Choroid plexus epithelial cell (primary cell): Measurements from ENCODE around the gene MINDY4B.

ENCODE experiments used
- DNase-seq: peaks from one replicate; pipeline ENCODE4 v3.0.0-alpha.2; 2010; ENCODE audit warnings: low read depth
- H3K4me3 ChIP-seq: 2 replicates; pipeline ENCODE4 v1.5.1; 2011; ENCODE audit warnings: low read depth, mild to moderate bottlenecking, control low read depth, low read length, moderate library complexity
- TF ChIP-seq, protein P1 (sequence below): conservative IDR thresholded peaks from 2 replicates; pipeline ENCODE4 v1.5.1; 2011; ENCODE audit warnings: low read depth, mild to moderate bottlenecking, control low read depth, inconsistent platforms, low read length, moderate library complexity

MINDY4B gene

DNA sequence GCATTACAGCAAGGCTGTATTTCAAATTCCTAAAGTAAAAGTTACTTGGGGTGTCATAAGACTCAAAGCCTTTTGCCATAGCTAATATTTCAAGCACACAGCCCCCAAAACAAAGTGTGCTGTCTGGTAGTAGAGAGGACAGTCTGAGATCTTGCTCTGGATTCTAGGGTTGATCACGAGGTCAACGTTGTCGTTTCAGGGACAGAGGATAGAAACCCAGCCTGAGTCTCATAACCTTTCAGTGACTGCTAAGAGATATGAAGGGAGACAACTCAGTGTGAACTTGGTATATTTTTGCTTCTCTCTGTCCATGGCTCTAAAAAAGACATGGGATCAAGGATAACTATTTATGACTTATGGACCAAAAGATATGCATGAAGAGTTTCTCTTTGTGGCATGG lies 25.6 kb upstream of the MINDY4B start:
- H3K4me3 ChIP-seq, result no peak overlapping the region
- TF ChIP-seq, protein P1, sequence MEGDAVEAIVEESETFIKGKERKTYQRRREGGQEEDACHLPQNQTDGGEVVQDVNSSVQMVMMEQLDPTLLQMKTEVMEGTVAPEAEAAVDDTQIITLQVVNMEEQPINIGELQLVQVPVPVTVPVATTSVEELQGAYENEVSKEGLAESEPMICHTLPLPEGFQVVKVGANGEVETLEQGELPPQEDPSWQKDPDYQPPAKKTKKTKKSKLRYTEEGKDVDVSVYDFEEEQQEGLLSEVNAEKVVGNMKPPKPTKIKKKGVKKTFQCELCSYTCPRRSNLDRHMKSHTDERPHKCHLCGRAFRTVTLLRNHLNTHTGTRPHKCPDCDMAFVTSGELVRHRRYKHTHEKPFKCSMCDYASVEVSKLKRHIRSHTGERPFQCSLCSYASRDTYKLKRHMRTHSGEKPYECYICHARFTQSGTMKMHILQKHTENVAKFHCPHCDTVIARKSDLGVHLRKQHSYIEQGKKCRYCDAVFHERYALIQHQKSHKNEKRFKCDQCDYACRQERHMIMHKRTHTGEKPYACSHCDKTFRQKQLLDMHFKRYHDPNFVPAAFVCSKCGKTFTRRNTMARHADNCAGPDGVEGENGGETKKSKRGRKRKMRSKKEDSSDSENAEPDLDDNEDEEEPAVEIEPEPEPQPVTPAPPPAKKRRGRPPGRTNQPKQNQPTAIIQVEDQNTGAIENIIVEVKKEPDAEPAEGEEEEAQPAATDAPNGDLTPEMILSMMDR, result no peak
- DNase-seq, result no peak

DNA sequence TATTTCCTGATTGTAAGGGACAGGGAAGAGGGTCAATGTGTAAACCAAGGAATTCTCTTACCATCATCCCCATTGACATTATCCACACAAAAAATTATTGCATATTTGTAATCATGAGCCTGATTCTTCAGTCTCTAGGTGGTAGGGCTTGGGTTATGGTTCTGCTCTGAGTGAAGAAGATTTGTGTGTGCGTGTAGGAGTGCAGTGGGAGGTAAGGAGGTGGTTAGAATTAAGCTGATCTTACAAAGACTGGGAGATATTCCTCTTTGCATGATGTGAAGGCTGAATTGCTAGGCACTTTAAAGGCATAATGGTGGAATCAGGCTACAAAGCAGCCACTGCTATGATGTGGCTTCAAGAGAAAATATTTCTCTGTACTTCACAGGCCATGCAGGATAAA lies 23.0 kb upstream of the MINDY4B start:
- no peak for DNase-seq

DNA sequence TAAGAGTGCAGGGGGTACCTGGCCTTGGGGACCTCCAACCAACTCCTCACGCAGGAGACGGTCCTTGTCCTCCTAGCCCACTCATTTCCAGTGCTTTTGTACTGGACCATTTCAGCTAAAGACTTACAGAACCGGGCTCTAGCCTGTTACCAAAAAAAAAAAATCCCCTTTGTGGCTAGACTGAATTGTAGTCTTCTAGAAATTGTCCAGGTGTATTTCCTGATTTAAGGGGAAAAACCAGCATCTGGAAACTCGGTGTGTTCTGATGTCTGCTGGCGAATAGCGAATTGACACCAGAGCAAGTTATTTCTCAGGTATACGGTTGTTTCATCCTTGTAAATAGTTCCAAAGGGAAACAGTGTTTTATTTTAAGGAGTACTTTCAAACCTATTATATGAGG lies 21.1 kb upstream of the MINDY4B start:
- TF ChIP-seq, protein P1, result no peak
- no peak for DNase-seq
- H3K4me3 ChIP-seq, result no peak overlapping the region

More for the DNA sequence above, 23.0 kb upstream of the MINDY4B start:
- TF ChIP-seq, protein P1, result no peak
- no peak overlapping the region for H3K4me3 ChIP-seq

DNA sequence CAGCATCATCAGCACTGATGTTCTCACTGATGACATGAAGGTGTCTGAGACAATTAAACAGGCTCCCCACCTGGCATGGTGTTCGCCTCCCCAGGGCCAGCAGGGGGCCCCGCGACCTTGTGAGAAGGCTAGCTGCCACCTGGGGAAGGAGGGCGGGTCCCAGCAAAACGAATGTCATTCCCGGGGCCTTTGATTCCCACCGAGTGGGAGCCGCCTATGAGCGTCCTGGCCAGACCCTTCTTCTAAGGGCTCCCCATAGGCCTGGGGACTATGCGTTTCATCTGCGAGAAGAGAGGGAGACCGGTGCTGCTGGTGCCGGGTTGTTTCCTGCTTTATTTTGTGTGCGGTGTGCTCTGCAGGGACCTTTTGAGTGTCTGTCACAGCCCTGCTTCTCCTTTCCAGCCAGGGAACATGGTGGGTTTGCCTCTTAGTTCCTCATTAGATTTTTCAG lies 20.5 kb upstream of the MINDY4B start:
- TF ChIP-seq, protein P1, result peak; percentile 81
- H3K4me3 ChIP-seq, result peak overlapping the region; percentile 34
- peak; percentile 45 for DNase-seq

DNA sequence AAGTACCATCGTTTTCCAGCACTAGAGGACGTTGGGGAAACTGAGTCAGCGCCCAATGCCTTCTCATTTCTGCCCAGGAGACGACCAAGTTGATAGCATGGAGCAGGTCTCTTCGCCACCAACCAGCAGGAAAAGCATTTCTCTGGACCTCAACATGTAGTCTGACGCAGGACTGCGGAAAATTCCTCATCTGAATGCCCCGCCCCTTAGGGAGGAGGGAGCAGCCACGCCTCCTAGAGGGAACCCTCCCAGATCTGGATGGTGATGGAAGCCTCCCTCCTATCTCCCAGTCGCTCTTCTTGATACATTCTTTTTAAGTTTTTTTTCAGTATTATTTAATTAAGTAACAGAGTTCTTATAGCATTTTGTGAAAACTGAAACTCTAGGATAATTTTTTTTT lies 17.4 kb upstream of the MINDY4B start:
- H3K4me3 ChIP-seq, result no peak overlapping the region
- TF ChIP-seq, protein P1, result no peak
- no peak for DNase-seq

DNA sequence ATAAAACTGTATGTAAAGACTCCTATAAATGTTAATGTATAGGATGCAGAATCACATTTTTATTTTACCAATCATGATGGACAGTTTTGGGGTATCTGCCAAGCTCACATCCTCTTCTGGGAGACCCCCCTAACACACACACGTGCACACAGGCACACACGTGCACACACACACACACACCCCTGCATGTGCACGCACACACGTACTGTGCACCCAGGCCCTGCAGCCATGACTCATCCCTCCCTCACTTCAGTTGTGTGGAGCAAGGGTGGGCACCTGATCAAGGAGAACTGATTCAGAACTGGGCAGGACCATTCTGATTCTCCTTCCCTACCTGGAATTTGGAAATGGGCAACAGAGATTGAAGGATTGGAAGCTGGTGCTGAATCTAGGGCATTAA lies 16.0 kb upstream of the MINDY4B start:
- no peak for DNase-seq
- H3K4me3 ChIP-seq, result no peak overlapping the region
- TF ChIP-seq, protein P1, result no peak

DNA sequence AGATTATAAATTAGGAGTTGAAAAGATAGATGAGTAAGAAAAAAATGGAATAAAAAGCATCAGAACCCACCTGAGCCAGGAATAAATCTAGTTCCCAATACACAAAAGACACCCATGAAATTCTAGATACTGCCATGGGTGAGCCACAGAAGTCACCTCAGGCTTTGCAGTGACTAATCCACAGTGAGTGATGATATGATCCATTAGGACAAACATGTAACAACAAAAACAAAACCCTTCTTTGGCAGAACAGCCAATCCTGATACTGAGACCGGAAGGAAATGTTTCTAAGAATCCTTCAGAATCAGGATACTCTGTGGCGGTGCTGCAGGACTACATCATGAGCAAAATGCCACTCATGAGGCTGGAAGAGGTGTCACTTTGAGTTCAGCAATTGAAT lies 15.0 kb upstream of the MINDY4B start:
- no peak overlapping the region for H3K4me3 ChIP-seq
- TF ChIP-seq, protein P1, result no peak
- DNase-seq, result peak; percentile 4
